ENCODE results near the gene BMI1.

DNA sequence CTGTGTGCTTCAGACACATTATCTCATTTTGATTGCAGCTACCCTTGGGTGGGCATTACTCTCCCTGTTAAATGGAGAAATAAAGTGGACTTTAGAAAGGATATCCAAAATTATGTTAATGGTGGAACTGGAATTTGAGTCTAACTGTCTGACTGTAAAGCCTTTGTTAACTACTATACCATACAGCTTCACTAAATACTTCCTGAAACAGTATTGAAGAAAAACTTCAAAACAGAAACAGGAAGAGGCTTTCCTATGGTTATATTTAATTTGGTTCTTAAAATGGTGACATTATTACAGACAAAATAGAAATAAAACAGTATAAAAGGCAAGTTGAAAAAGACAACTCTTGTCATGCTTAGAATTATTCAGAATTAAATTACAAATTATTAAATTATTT is 49.4 kb downstream of the BMI1 start:
- TF ChIP-seq, protein P1, sequence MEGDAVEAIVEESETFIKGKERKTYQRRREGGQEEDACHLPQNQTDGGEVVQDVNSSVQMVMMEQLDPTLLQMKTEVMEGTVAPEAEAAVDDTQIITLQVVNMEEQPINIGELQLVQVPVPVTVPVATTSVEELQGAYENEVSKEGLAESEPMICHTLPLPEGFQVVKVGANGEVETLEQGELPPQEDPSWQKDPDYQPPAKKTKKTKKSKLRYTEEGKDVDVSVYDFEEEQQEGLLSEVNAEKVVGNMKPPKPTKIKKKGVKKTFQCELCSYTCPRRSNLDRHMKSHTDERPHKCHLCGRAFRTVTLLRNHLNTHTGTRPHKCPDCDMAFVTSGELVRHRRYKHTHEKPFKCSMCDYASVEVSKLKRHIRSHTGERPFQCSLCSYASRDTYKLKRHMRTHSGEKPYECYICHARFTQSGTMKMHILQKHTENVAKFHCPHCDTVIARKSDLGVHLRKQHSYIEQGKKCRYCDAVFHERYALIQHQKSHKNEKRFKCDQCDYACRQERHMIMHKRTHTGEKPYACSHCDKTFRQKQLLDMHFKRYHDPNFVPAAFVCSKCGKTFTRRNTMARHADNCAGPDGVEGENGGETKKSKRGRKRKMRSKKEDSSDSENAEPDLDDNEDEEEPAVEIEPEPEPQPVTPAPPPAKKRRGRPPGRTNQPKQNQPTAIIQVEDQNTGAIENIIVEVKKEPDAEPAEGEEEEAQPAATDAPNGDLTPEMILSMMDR (IDR thresholded peaks at IDR 0.05) = no peak
- no peak for TF ChIP-seq POLR2A (IDR thresholded peaks at IDR 0.05)
